GM19025 (cell line): ENCODE measurements around the gene RANBP9.

ENCODE experiments used
- ATAC-seq: cut with Tn5 transposase; IDR thresholded peaks from one replicate; pipeline ENCODE4 v1.9.1; 2021; ENCODE audit warnings: mild to moderate bottlenecking, low read depth, moderate library complexity; ENCODE audit not compliant: unreplicated experiment

The RANBP9 gene

GRCh38 chr6:13655700-13656099 lies 55.9 kb downstream of the RANBP9 start:
- ATAC-seq, result no peak

- ATAC-seq, result no peak
These were observed 57.1 kb downstream of the RANBP9 start for GRCh38 chr6:13654496-13654895.

- ATAC-seq, result no peak
These were observed 58.3 kb downstream of the RANBP9 start for GRCh38 chr6:13653296-13653695.

GRCh38 chr6:13649393-13649792 lies 62.2 kb downstream of the RANBP9 start:
- ATAC-seq, result no peak

- ATAC-seq, result no peak
These were observed 62.8 kb downstream of the RANBP9 start for GRCh38 chr6:13648850-13649249.

GRCh38 chr6:13643125-13643524 lies 68.5 kb downstream of the RANBP9 start:
- ATAC-seq, result no peak

GRCh38 chr6:13641315-13641714 lies 70.3 kb downstream of the RANBP9 start:
- ATAC-seq, result no peak

GRCh38 chr6:13638626-13639025 lies 73.0 kb downstream of the RANBP9 start:
- no peak for ATAC-seq

GRCh38 chr6:13638014-13638413 lies 73.6 kb downstream of the RANBP9 start:
- ATAC-seq, result no peak

- no peak for ATAC-seq
These were observed 75.5 kb downstream of the RANBP9 start for GRCh38 chr6:13635948-13636658.

- no peak for ATAC-seq
These were observed 78.3 kb downstream of the RANBP9 start for GRCh38 chr6:13633343-13633742.

- no peak for ATAC-seq
These were observed 81.1 kb downstream of the RANBP9 start for GRCh38 chr6:13630499-13630898.

GRCh38 chr6:13629459-13630116 lies 82.0 kb downstream of the RANBP9 start:
- ATAC-seq, result no peak

GRCh38 chr6:13624871-13625288 lies 86.8 kb downstream of the RANBP9 start:
- ATAC-seq, result no peak

- ATAC-seq, result no peak
These were observed 94.6 kb downstream of the RANBP9 start for GRCh38 chr6:13617066-13617465.

- ATAC-seq, result no peak
These were observed 95.9 kb downstream of the RANBP9 start for GRCh38 chr6:13615792-13616120.

GRCh38 chr6:13614926-13615791 lies 96.5 kb downstream of the RANBP9 start, which contains the start of gene NOL7:
NOL7 (plus strand) TSS chr6:13615335; CDS start chr6:13615359, 24 bp downstream.
- peak; percentile 88 for ATAC-seq

GRCh38 chr6:13614126-13614925 lies 97.3 kb downstream of the RANBP9 start:
- peak; percentile 9 for ATAC-seq

GRCh38 chr6:13613029-13613594 lies 98.5 kb downstream of the RANBP9 start:
- no peak for ATAC-seq

- no peak for ATAC-seq
These were observed 99.9 kb downstream of the RANBP9 start for GRCh38 chr6:13611715-13612114.
